SHP77 (cell line): Measurements from ENCODE around the gene OLA1.
A peak's percentile ranks its signal among the peaks of the same experiment; 100 is the strongest.
"Not testable (repeated sequence)": the region's sequence is repeated elsewhere in the genome, so short reads cannot be mapped to it uniquely, and the experiment has no call there.

ENCODE experiments used
- DNase-seq, 2 experiments: peaks; one replicate each; lab custom pipeline; 2025; lab: John Stamatoyannopoulos, UW

The OLA1 gene

DNA sequence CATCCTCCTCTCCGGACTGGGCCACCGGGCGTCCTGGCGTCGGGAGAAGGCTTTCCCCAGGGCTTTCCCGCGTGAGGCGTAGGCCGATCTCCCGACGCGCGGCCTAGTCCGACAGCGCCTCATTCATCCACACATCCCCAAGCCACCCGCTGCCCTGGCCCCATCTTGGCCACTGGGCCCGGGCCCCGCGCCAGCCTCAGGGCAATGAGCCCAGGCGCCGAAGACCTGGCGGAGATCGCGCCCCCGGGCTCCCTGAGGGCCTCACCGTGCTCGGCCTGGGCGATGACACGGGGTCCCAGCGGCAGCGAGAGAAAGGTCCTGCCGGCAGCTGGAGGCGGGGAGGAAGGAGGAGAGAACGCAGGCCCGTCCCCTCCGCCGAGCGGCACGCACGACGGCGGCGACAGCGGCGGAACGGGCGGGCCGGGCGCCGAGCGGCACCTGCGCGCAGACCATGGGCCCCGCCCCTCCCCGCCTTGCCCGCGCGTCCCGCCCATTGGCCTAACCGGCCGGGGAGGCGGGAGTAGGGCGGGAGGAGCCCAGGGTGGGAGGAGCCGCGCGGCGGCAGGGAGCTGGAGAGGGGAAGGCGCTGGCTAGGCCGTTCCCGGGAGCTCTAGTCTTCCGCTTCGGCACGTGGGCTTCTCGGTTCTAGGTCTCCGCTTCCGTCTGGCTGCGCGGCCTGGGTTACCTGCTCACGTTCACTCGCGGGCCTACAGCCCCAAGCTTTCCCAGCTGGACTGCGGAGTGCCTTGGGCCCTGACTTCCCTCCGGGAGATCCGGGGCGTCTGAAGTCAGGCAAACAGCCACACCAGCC, at the start of gene OLA1:
Gene OLA1 (minus strand): TSS at position 346 of the 811 bp plus-strand sequence. CDS start 1,717 bp downstream, outside the sequence.
- DNase-seq = peak; percentile 40 to 80

DNA sequence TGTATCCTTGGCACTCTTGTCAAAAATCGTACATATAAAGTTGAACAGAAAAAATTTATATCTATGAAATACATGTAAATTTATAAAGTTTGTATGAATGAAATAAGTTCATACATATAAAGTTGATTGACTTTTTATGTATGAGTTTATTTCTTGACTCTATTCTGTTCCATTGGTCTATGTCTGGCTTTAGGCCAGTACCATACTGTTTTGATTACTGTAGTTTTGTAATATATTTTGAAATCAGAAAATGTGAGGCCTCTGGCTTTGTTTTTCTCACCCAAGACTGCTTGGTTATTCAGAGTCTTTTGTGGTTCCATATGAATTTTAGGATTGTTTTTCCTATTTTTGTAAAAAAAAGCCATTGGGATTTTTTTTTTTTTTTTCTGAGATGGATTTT, 44.6 kb upstream of the OLA1 start:
- no peak for DNase-seq

DNA sequence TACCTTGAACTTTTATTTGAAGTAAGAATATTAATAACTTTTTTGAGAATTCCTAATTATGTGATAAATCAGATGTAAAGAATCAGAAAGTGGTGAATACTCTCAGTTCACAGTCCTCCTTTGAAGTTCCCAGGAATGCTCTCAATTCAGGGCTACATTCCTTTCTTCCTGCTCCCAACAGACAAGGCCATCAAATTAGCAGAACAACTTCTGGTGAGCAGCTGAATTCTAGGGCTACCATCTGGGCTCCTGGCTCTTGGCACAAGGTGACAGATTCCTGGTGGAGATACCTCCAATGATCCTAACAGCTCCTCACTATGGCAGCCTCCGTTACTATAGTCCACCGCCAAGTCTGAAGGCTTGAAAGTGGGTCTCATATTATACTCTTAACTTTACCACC, 37.8 kb upstream of the OLA1 start:
- DNase-seq = no peak

GRCh38 chr2:174282441-174282840, 34.1 kb upstream of the OLA1 start:
- no peak for DNase-seq

DNA sequence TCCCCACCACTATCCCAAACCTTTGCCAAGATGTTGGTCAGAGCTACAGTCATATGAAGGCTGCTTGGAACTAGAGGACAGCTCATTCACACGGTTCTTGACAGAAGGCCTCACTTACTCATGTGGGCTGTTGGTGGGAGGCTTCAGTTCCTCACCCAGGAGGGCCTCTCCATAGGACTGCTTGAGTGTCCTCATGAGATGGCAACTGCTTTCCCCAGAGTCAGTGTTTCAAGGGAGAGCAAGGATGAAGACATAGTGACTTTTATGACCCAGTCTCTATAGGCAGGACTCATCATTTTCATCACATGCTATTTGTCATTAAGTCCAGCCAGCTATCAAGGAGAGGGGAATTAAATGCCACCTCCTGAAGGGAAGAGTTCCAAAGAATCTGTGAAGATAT, 33.4 kb upstream of the OLA1 start:
- DNase-seq = no peak

GRCh38 chr2:174280596-174280995, 32.3 kb upstream of the OLA1 start:
- DNase-seq = no peak

DNA sequence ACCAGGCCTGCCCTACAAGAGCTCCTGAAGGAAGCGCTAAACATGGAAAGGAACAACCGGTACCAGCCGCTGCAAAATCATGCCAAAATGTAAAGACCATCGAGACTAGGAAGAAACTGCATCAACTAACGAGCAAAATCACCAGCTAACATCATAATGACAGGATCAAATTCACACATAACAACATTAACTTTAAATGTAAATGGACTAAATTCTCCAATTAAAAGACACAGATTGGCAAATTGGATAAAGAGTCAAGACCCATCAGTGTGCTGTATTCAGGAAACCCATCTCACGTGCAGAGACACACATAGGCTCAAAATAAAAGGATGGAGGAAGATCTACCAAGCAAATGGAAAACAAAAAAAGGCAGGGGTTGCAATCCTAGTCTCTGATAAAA, 21.9 kb upstream of the OLA1 start:
- DNase-seq = not testable (repeated sequence)

DNA sequence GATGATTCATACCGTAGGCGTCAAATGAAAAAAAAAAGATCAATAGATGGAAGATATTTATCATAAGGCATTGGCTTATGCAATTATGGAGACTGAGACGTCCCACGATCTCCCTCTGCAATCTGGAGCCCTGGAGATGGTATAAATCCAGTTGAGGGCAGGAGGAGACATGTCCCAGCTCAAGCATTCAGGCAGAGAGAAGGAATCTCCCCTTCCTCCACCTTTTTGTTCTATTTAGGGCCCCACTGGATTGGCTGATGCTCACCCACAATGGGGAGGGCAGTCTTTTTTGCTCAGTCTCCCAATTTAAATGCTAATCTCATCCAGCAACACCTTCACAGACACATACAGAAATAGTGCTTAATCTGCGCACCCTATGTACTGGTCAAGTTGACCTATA, 18.0 kb upstream of the OLA1 start:
- no peak for DNase-seq

DNA sequence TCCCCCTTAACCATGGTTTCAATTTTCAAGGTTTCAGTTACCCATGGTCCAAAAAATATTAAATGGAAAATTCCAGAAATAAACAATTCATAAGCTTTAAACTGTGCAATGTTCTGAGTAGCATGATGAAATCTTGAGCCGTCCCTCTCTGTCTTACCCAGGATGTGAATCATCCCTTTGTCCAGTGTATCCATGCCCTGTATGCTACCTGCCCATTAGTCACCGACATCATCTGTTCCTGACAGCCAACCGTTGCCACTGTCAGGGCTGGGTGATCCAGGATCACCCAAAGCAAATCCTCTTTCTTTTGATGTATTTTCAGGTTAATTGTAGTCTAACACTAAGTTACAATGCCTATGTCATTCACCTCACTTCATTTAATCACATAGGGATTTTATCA, 15.7 kb upstream of the OLA1 start:
- DNase-seq = no peak

- no peak for DNase-seq
Measured at GRCh38 chr2:174259981-174260380, 11.6 kb upstream of the OLA1 start.

- no peak for DNase-seq
Measured at GRCh38 chr2:174254267-174254666, 5.9 kb upstream of the OLA1 start.

GRCh38 chr2:174248998-174249592, 763 bp upstream of the OLA1 start:
- no peak for DNase-seq

GRCh38 chr2:174247474-174248186, 702 bp downstream of the OLA1 start:
- DNase-seq = no peak

GRCh38 chr2:174246944-174247381, 1.4 kb downstream of the OLA1 start:
- DNase-seq = no peak

DNA sequence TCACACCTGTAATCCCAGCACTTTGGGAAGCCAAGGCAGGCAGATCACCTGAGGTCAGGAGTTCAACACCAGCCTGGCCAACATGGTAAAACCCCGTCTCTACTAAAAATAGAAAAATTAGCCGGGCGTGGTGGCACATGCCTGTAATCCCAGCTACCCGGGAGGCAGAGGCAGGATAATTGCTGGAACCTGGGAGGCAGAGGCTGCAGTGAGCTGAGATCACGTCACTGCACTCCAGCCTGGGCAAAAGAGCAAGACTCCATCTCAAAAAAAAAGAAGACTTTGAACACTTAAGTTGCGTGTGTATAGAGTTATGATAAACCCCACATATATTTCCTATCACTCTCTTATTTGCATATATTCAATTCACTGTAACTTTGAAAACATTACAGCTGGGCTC, 2.7 kb downstream of the OLA1 start:
- not testable (repeated sequence) for DNase-seq

DNA sequence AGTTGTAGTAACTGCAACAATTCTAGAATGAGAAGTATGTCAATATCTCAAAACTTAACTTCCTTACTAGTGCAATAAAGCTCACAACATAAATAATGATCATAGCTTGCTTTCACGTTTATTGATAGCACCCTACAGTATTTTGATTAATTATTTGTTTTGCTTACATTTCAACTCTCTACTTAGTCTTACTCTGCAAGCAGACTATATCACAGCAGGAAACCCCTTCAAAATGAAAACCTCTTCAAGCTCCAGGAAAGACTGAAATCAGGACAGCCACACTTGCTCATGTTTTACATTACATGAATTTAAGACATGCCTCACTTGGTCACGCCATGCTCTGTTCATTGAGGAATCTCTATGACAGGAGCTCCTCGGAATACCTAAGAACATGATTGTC, 3.3 kb downstream of the OLA1 start:
- no peak for DNase-seq

- no peak for DNase-seq
Measured at GRCh38 chr2:174243812-174244211, 4.5 kb downstream of the OLA1 start.

- DNase-seq = no peak
Measured at GRCh38 chr2:174240097-174240496, 8.2 kb downstream of the OLA1 start.

GRCh38 chr2:174236429-174236828, 11.9 kb downstream of the OLA1 start:
- no peak for DNase-seq

GRCh38 chr2:174235680-174236079, 12.7 kb downstream of the OLA1 start:
- no peak for DNase-seq

DNA sequence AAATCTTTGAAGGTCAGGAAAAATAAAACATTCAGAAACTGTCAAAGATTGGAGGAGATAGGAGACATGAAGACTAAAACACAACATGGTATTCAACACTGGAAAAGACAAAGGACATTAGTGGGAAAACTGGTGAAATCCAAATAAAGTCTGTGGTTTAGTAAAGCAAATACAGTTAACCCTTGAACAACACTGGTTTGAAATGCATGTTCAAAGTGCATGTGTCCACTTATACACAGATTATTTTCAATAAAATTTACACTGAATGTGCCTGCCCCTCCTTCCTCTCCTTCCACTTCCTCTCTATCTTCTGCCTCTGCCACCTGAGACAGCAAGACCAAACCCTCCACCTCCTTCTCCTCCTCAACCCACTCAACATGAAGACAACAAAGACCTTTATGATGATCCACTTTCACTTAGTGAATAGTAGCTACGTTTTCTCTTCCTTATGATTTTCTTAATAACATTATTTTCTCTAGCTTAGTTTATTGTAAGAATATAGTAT, 14.5 kb downstream of the OLA1 start:
- no peak for DNase-seq

DNA sequence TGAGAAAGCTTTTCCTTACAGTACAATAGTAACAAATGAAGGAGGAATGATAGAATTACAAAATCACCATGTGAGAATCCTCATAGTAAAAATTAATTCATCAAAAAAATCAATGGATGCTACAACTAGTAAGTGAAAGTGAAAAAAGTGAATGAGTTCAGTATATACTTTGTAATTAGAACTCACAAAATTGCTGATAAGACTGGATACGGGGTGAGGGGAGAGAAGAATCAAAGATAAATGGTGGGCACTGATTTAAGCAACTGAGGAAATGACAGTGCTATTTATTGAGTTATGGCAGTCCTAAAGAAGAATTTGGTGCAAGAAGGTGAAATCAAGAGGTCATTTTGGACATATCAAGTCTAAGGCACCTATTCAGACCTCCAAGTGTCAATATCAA, 20.6 kb downstream of the OLA1 start:
- DNase-seq = no peak
